Activated CD4-positive, alpha-beta T cell treated with anti-CD3 and anti-CD28 coated beads, Interleukin-2, amount 10 ng/mL, durations not matched to agents 24 days and 14 days (primary cell): ENCODE measurements around the gene ARV1. TPM values are rescaled to one million over a fixed set of nuclear protein-coding genes. Genes with fewer than 3 reads are reported as not detected.
"Not testable (repeated sequence)": the region's sequence is repeated elsewhere in the genome, so short reads cannot be mapped to it uniquely, and the experiment has no call there.

Experiments
- DNase-seq: peaks from one replicate; pipeline ENCODE4 v3.0.0; 2022
- H3K27ac Mint-ChIP-seq: one replicate; pipeline ENCODE4 v1.8.0; 2022; ENCODE audit warnings: mild to moderate bottlenecking, mixed read lengths
- H3K27me3 Mint-ChIP-seq: one replicate; pipeline ENCODE4 v1.8.0; 2022; ENCODE audit warnings: mixed read lengths
- H3K36me3 Mint-ChIP-seq: one replicate; pipeline ENCODE4 v1.8.0; 2022; ENCODE audit warnings: low read depth, mild to moderate bottlenecking, mixed read lengths
- H3K4me1 Mint-ChIP-seq: one replicate; pipeline ENCODE4 v1.8.0; 2021; ENCODE audit warnings: mixed read lengths
- H3K4me3 Mint-ChIP-seq: one replicate; pipeline ENCODE4 v1.8.0; 2022; ENCODE audit warnings: mild to moderate bottlenecking, moderate library complexity, mixed read lengths
- H3K9me3 Mint-ChIP-seq: one replicate; pipeline ENCODE4 v1.8.0; 2021; ENCODE audit warnings: mixed read lengths
- intact Hi-C: fragments of 100-400 bp; cut with micrococcal nuclease; formaldehyde crosslinking; loops from one replicate; pipeline ENCODE4 v1.15.1; 2023
- total RNA-seq: library from RNA; stranded (reverse); gene quantifications from 2 replicates; pipeline ENCODE4 v1.2.3, GENCODE V29; 2022

The ARV1 gene
- total RNA-seq, 1 donor from 2014 or later: 15.2 TPM

- Mint-ChIP-seq H3K36me3 (peaks cover 8% of the 10 kb centered on the region), H3K27ac (no peak overlapping the region), H3K4me3 (no peak overlapping the region), H3K9me3 (no peaks in the 10 kb centered on the region), H3K4me1 (peaks cover 23% of the 10 kb centered on the region), H3K27me3 (no peaks in the 10 kb centered on the region)
- DNase-seq: no peak
- intact Hi-C loops: loop anchor here (10.0 kb wide), 1 partner anchor 182 kb away; no protein-coding TSS in a partner anchor
Observed at GRCh38 chr1:231032963-231033362, 54.1 kb downstream of the ARV1 start.

GRCh38 chr1:231035799-231036198 lies 56.9 kb downstream of the ARV1 start:
- Mint-ChIP-seq H3K4me1 (peaks cover 24% of the 10 kb centered on the region), H3K9me3 (no peaks in the 10 kb centered on the region), H3K36me3 (peaks cover 6% of the 10 kb centered on the region), H3K27me3 (no peaks in the 10 kb centered on the region), H3K4me3 (no peak overlapping the region), H3K27ac (no peak overlapping the region)
- intact Hi-C loops: loop anchor here (10.0 kb wide), 1 partner anchor 179 kb away; no protein-coding TSS in a partner anchor
- DNase-seq: no peak

GRCh38 chr1:231036416-231036815 lies 57.5 kb downstream of the ARV1 start:
- intact Hi-C loops: loop anchor here (10.0 kb wide), 1 partner anchor 178 kb away; no protein-coding TSS in a partner anchor
- Mint-ChIP-seq H3K27ac (no peak overlapping the region), H3K36me3 (peaks cover 6% of the 10 kb centered on the region), H3K4me1 (peaks cover 27% of the 10 kb centered on the region), H3K9me3 (no peaks in the 10 kb centered on the region), H3K27me3 (peaks cover 3% of the 10 kb centered on the region), H3K4me3 (no peak overlapping the region)
- no peak for DNase-seq

GRCh38 chr1:231037585-231038517 lies 59.0 kb downstream of the ARV1 start:
- DNase-seq: no peak
- H3K4me1 Mint-ChIP-seq: peaks cover 28% of the 10 kb centered on the region
- peaks cover 6% of the 10 kb centered on the region for H3K36me3 Mint-ChIP-seq
- intact Hi-C loops: loop anchor here (10.0 kb wide), 1 partner anchor 177 kb away; no protein-coding TSS in a partner anchor
- peaks cover 13% of the 10 kb centered on the region for H3K27me3 Mint-ChIP-seq
- H3K27ac Mint-ChIP-seq: no peak overlapping the region
- no peaks in the 10 kb centered on the region for H3K9me3 Mint-ChIP-seq
- H3K4me3 Mint-ChIP-seq: peak overlapping the region; percentile 5

GRCh38 chr1:231039161-231040018 lies 60.5 kb downstream of the ARV1 start:
- H3K36me3 Mint-ChIP-seq: peaks cover 6% of the 10 kb centered on the region
- no peak overlapping the region for H3K27ac Mint-ChIP-seq
- intact Hi-C loops: loop anchor here (1.0 to 10.0 kb wide), 4 partner anchors 61 to 395 kb away; partner anchors contain the start of genes C1orf198, COG2 and TTC13
- peaks cover 23% of the 10 kb centered on the region for H3K27me3 Mint-ChIP-seq
- peak overlapping the region; percentile 82 for H3K4me3 Mint-ChIP-seq
- H3K4me1 Mint-ChIP-seq: peaks cover 26% of the 10 kb centered on the region
- no peaks in the 10 kb centered on the region for H3K9me3 Mint-ChIP-seq
- DNase-seq: peak; percentile 84

GRCh38 chr1:231040019-231040799 lies 61.3 kb downstream of the ARV1 start, which contains the start of gene FAM89A:
Gene FAM89A (minus strand): TSS chr1:231040254. CDS start chr1:231040211, 43 bp downstream.
- peak within 1 kb of the TSS; percentile 85 for H3K4me3 Mint-ChIP-seq

GRCh38 chr1:231040800-231041718 lies 62.2 kb downstream of the ARV1 start:
- no peak for DNase-seq
- Mint-ChIP-seq H3K4me3 (peak overlapping the region; percentile 85), H3K27ac (peak overlapping the region; percentile 1), H3K27me3 (peaks cover 37% of the 10 kb centered on the region), H3K4me1 (peaks cover 29% of the 10 kb centered on the region), H3K36me3 (peaks cover 6% of the 10 kb centered on the region), H3K9me3 (peaks cover 6% of the 10 kb centered on the region)
- intact Hi-C loops: loop anchor here (1.0 to 10.0 kb wide), 3 partner anchors 63 to 396 kb away; partner anchors contain the start of genes C1orf198, COG2 and TTC13

More at GRCh38 chr1:231040019-231040799, 61.3 kb downstream of the ARV1 start, which contains the start of gene FAM89A:
- Mint-ChIP-seq H3K36me3 (peaks cover 6% of the 10 kb centered on the region), H3K27ac (peak within 1 kb of the TSS; percentile 61), H3K4me1 (peaks cover 28% of the 10 kb centered on the region), H3K27me3 (peaks cover 30% of the 10 kb centered on the region), H3K9me3 (peaks cover 2% of the 10 kb centered on the region)
- intact Hi-C loops: loop anchor here (1.0 to 10.0 kb wide), 3 partner anchors 62 to 395 kb away; partner anchors contain the start of genes C1orf198, COG2 and TTC13
- DNase-seq: peak; percentile 90

GRCh38 chr1:231041719-231042261 lies 62.9 kb downstream of the ARV1 start:
- Mint-ChIP-seq H3K27me3 (peaks cover 44% of the 10 kb centered on the region), H3K27ac (no peak overlapping the region), H3K9me3 (peaks cover 6% of the 10 kb centered on the region), H3K4me1 (peaks cover 21% of the 10 kb centered on the region), H3K36me3 (peaks cover 6% of the 10 kb centered on the region), H3K4me3 (peak overlapping the region; percentile 66)
- intact Hi-C loops: loop anchor here (2.0 to 10.0 kb wide), 2 partner anchors 173 to 397 kb away; partner anchors contain the start of genes C1orf198 and COG2
- DNase-seq: no peak

- Mint-ChIP-seq H3K27me3 (peaks cover 64% of the 10 kb centered on the region), H3K9me3 (peaks cover 6% of the 10 kb centered on the region), H3K4me1 (peaks cover 9% of the 10 kb centered on the region), H3K4me3 (no peak overlapping the region), H3K36me3 (no peaks in the 10 kb centered on the region), H3K27ac (no peak overlapping the region)
- intact Hi-C loops: loop anchor here (10.0 kb wide), 1 partner anchor 400 kb away; the partner anchor contains the start of gene COG2
- DNase-seq: no peak
Observed at GRCh38 chr1:231044588-231044987, 65.7 kb downstream of the ARV1 start.

- H3K4me1 Mint-ChIP-seq: peaks cover 9% of the 10 kb centered on the region
- H3K4me3 Mint-ChIP-seq: no peak overlapping the region
- peaks cover 65% of the 10 kb centered on the region for H3K27me3 Mint-ChIP-seq
- intact Hi-C loops: loop anchor here (10.0 kb wide), 1 partner anchor 400 kb away; the partner anchor contains the start of gene COG2
- no peak overlapping the region for H3K27ac Mint-ChIP-seq
- H3K9me3 Mint-ChIP-seq: peaks cover 6% of the 10 kb centered on the region
- no peak for DNase-seq
- H3K36me3 Mint-ChIP-seq: no peaks in the 10 kb centered on the region
Observed at GRCh38 chr1:231045286-231045685, 66.4 kb downstream of the ARV1 start.

- not testable (repeated sequence) for H3K27ac Mint-ChIP-seq, H3K36me3 Mint-ChIP-seq, DNase-seq, H3K9me3 Mint-ChIP-seq, H3K4me1 Mint-ChIP-seq, H3K4me3 Mint-ChIP-seq
- intact Hi-C loops: loop anchor here (10.0 kb wide), 1 partner anchor 401 kb away; the partner anchor contains the start of gene COG2
- H3K27me3 Mint-ChIP-seq: peaks cover 65% of the 10 kb centered on the region
Observed at GRCh38 chr1:231045921-231046729, 67.2 kb downstream of the ARV1 start.
